NCI-H1436 treated with DMSO at 0.1 percent for 48 hours (cell line): Measurements from ENCODE around the gene KIF5C.
"Not testable (repeated sequence)": the region's sequence is repeated elsewhere in the genome, so short reads cannot be mapped to it uniquely, and the experiment has no call there.

ENCODE experiments used
- DNase-seq: peaks from one replicate; lab custom pipeline; 2025; lab: John Stamatoyannopoulos, UW

Gene KIF5C

GRCh38 chr2:148966438-148966758 is 91.4 kb downstream of the KIF5C start:
- no peak for DNase-seq

GRCh38 chr2:148967056-148967455 is 92.0 kb downstream of the KIF5C start:
- no peak for DNase-seq

GRCh38 chr2:148967578-148967977 is 92.6 kb downstream of the KIF5C start:
- DNase-seq, result no peak

- no peak for DNase-seq
These were observed 93.3 kb downstream of the KIF5C start for GRCh38 chr2:148968301-148968700.

GRCh38 chr2:148968776-148969319 is 93.8 kb downstream of the KIF5C start:
- DNase-seq, result no peak

GRCh38 chr2:148969659-148970061 is 94.6 kb downstream of the KIF5C start:
- DNase-seq, result no peak

- DNase-seq, result no peak
These were observed 95.4 kb downstream of the KIF5C start for GRCh38 chr2:148970385-148970784.

- no peak for DNase-seq
These were observed 96.5 kb downstream of the KIF5C start for GRCh38 chr2:148971547-148971946.

DNA sequence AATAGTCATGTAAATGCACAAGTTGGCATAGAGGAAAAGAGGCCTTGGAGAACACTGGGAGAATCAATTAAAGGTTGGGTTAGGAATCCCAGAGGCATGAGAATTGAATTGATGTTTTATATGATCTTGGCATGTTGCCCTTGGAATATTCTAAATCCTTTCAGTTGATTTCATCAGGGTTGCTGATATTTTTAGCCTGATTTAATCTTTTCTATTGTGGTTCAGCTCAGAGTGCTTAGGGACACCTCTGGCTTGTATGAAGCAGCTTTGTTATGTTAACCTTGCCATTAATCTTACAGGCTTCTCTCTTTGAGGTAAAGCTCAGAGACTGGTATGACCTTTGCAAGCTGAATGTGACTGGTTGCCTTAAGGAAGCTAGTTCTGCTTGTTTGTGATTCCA is 99.1 kb downstream of the KIF5C start:
- no peak for DNase-seq

DNA sequence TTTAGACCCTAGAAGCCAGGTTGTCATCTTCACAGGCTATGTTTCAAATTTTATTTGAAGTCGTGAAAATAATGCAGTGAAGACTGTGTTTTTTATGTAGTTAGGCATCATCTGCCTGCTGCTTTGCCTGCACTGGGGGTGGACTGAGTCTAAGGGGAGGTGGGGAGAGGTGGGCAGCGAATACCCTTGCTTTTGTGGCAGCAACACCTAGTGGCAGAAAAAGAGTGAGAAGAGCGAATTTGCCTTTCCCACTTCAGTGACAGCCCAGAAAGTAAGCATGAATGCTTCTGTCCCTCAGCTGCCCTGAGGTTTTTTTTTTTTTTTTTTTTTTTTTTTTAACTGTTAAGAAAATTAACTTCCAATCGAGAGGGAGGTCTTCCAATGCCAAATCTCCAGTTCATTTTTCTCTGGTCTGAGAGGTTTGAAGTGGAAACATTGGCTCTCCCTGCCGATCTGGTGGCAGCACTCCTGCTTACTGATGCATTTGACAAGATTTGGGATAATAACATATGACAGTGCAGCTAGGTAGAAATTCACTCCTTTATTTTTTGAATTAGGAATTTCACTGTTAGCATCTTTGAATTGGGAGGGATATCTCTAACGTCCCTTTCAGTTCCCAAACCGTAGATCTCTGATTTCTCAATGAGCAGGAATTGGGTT is 103.1 kb downstream of the KIF5C start:
- DNase-seq, result no peak

DNA sequence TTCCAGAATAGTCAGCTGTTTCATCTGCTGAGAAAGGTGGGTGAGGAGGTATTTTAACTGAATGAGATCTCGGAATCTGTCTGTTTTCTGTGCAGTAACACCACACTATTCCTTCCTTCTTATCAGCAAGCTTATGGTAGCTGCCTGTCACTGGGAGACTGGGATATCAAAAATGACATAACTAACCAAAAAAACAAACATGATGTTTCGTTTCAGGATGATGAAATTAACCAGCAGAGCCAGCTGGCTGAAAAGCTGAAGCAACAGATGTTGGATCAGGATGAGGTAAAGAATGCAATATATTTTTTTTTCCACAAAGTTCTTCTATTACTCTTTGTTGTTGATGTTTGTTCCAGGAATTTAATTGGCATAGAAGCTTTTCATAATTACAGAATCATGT is 103.7 kb downstream of the KIF5C start:
- no peak for DNase-seq

DNA sequence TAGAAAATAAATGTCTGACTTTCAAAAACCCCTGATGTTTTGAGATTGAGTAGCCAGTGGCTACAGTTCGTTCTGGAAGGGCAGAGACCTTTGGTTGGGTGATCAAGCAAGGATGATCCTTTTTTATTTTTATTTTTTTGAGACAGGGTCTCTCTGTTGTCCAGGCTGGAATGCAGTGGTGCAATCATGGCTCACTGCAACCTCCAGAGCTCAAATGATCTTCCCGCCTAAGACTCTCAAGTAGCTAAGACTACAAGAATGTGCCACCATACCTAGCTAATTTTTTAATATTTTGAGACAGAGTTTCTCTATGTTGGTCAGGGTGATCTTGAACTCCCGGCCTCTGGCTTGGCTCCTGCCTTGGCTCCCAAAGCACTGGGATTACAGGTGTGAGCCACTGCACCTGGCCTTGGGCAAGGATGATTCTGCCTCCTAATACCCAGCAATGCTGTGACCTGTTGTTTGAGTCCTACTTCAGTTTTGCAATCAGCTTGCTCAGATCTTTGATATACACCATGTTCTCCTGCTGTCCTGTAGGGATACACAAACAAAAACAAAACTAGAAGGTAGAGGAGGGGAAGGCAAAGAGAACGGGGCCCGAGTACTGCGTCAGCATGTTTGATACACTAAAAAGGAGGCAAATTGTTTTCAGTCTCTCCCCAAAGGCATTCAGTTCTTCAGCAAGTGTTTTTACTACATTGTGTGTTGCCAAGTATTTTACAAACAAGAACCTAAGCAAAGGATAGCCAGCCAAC is 104.3 kb downstream of the KIF5C start:
- no peak for DNase-seq

DNA sequence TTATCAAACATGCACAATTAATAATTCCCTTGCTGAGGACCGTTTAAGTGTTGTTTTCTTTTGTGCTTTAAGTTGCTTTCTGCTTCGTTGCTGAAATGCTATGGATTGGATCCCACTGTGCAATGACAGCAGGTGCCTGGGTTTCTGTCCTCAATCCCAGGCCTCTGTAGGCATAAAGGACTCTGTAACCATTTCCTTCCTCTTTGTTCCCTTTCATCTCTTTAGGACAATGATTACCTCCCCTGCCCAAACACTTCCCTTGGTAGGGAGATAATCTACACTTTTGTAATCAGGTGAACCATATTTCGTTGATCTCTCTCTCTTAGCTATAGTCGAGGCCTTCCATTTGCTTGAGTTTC is 104.9 kb downstream of the KIF5C start:
- DNase-seq, result no peak

GRCh38 chr2:148980496-148980895 is 105.5 kb downstream of the KIF5C start:
- DNase-seq, result not testable (repeated sequence)

DNA sequence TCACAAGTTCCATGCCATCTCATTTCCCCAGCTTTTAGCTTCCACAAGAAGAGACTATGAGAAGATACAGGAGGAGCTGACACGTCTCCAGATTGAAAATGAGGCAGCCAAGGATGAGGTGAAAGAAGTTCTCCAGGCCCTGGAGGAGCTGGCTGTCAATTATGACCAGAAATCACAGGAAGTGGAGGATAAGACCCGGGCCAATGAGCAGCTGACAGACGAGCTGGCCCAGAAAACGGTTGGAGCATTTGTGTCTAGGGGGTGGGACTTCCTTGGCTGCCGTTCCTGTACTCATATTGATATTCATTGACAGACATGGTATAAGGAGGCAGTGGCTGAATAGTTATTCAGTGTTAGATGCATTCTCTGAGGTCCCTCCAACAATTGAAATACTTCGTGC is 106.3 kb downstream of the KIF5C start:
- no peak for DNase-seq

GRCh38 chr2:148981781-148982180 is 106.8 kb downstream of the KIF5C start:
- DNase-seq, result no peak

DNA sequence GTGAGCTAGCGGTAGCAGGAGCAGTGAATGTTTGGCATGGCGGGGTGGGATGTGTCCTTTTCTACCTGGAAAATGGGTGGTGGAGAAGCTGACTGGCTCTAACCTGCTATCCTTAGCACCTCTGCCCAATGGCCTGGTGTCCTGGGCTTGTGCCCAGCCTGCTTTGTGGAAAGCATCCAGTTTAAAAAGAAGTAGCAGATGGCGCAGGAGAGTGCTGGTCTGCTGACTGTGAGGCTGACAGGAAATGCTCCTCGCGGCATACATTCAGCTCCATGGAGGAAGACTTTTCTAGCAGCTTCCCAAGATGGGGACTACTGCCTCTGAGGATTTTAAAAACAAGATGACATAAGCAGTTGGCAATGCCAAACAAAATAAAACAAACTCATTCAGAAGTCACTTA is 107.3 kb downstream of the KIF5C start:
- DNase-seq, result no peak

DNA sequence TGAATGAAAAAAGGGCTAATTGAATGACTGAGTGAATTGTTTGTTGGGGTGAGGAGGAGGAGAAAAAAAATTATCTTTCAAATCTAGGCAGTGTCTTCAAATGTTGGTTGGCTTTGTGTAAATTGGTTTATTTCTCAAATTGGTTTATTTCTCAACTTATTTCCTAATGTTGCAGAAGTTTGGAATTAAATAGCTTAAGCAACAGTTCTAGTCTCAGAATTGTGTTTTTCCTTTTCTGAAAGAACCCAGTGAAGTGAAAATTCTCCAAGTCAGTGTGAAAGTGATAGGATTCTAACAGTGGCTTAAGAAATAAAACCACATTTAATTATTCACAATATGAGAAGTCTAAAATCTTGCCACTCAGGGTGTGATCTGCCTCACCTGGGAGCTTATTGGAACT is 108.9 kb downstream of the KIF5C start:
- DNase-seq, result no peak

GRCh38 chr2:148984449-148984848 is 109.4 kb downstream of the KIF5C start:
- DNase-seq, result no peak

DNA sequence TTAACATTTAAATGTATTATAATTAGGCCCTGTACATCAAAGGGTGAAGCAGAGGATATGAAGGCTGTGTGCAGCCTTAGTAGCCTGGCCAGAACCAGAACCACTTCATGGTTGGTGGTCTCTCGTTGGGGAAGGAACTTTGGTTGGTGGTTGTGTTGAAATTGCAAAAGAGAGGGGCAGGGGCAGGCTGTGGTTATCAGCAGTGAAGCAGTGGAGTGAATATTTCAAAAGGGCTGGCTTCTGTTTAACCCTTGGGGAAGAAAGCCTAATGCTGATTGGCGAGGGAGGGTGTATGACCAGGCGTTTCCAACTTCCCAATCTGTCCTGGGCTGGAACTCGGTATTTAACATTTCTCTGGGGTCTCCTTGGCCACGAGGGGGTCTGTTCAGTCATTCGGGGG is 112.3 kb downstream of the KIF5C start:
- no peak for DNase-seq

DNA sequence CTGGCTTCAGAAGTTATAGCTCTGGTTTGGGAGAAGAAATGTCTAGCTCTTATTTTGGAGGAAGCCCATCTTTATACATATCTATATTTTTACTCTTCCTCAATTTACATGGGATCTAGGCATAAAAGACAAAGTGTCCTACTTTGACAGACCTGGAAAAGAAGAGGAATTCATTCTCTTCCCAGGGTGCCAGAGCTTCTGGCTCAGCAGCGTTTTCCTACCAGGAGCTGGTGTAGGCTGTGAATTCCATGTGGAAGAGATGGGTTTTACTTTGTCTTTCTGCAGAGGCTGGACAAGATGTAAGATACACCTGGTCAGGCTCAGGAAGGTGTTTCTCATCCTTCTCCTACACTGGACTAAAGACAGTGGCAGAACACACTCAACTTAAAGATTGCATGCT is 113.3 kb downstream of the KIF5C start:
- DNase-seq, result no peak

- no peak for DNase-seq
These were observed 115.0 kb downstream of the KIF5C start for GRCh38 chr2:148989882-148990493.

GRCh38 chr2:148990968-148991367 is 115.9 kb downstream of the KIF5C start:
- no peak for DNase-seq
